CD4-positive, alpha-beta T cell (primary cell): ENCODE data around the gene NAPB. TPM values are rescaled to one million over a fixed set of nuclear protein-coding genes. Genes with fewer than 3 reads are reported as not detected.
A peak's percentile ranks its signal among the peaks of the same experiment; 100 is the strongest.

ENCODE experiments used
- ATAC-seq: fragments of 200-7000 bp; cut with Tn5 transposase; one replicate; pipeline ENCODE4 v1.10.0; 2022; ENCODE audit warnings: mild to moderate bottlenecking; ENCODE audit not compliant: poor library complexity
- CTCF ChIA-PET: fragments of 350-600 bp; sonication (Branson Sonifier 250); formaldehyde crosslinking; loops from one replicate; lab custom pipeline; 2021; ENCODE audit warnings: antibody characterized with exemption, inconsistent platforms; lab: Charles Lee
- POLR2A ChIA-PET: fragments of 350-600 bp; sonication (Branson Sonifier 250); formaldehyde crosslinking; loops from one replicate; lab custom pipeline; 2021; ENCODE audit warnings: antibody characterized with exemption, inconsistent platforms; lab: Charles Lee
- DNase-seq, 14 experiments: peaks; one replicate each; pipeline ENCODE4 v3.0.0-alpha.2; 2013 to 2020; ENCODE audit warnings: mixed read lengths in 2 of 14
- H3K27ac ChIP-seq, 2 donors: one replicate each; pipeline versions ENCODE4 v1.5.1 to v1.7.0; 2013; ENCODE audit warnings: low read length in 2 of 2, low read depth in 1 of 2, mild to moderate bottlenecking in 1 of 2
- H3K27me3 ChIP-seq, 2 experiments: 1 replicate in 1 of 2; 2 replicates in 1 of 2; pipeline versions ENCODE4 v1.6.1 to v1.7.0; 2013; ENCODE audit warnings: low read length in 2 of 2, control low read depth in 1 of 2, mild to moderate bottlenecking in 1 of 2, moderate library complexity in 1 of 2; ENCODE audit not compliant: insufficient read depth in 2 of 2, control insufficient read depth in 1 of 2
- H3K36me3 ChIP-seq: one replicate; pipeline ENCODE4 v1.6.1; 2013; ENCODE audit warnings: low read length, control low read depth; ENCODE audit not compliant: insufficient read depth
- H3K4me1 ChIP-seq: one replicate; pipeline ENCODE4 v1.6.1; 2013; ENCODE audit warnings: low read length, control low read depth; ENCODE audit not compliant: insufficient read depth
- H3K4me3 ChIP-seq: one replicate; pipeline ENCODE4 v1.5.1; 2013; ENCODE audit warnings: mild to moderate bottlenecking, low read length, moderate library complexity
- H3K9me3 ChIP-seq, 2 experiments: 1 replicate in 1 of 2; 2 replicates in 1 of 2; pipeline versions ENCODE4 v1.6.1 to v1.7.0; 2013; ENCODE audit warnings: low read length in 2 of 2, mild to moderate bottlenecking in 2 of 2, control low read depth in 1 of 2, moderate library complexity in 1 of 2; ENCODE audit not compliant: control insufficient read depth in 1 of 2, insufficient read depth in 1 of 2
- H3K27ac Mint-ChIP-seq: one replicate; pipeline ENCODE4 v1.8.0; 2020; ENCODE audit warnings: mixed read lengths
- H3K27me3 Mint-ChIP-seq: one replicate; pipeline ENCODE4 v1.8.0; 2021; ENCODE audit warnings: mixed read lengths
- H3K36me3 Mint-ChIP-seq: one replicate; pipeline ENCODE4 v1.8.0; 2021; ENCODE audit warnings: low read depth, mixed read lengths
- H3K4me1 Mint-ChIP-seq: one replicate; pipeline ENCODE4 v1.8.0; 2021; ENCODE audit warnings: low read depth, mixed read lengths
- H3K4me3 Mint-ChIP-seq: one replicate; pipeline ENCODE4 v1.8.0; 2020; ENCODE audit warnings: mild to moderate bottlenecking, mixed read lengths
- H3K9me3 Mint-ChIP-seq: one replicate; pipeline ENCODE4 v1.8.0; 2020; ENCODE audit warnings: mixed read lengths
- intact Hi-C, 2 experiments: fragments of 100-400 bp; cut with DNase I in 1 of 2; cut with micrococcal nuclease in 1 of 2; formaldehyde crosslinking; loops; one replicate each; pipeline versions ENCODE4 v1.15.1 to v1.9.0; 2023 to 2025; cut with DNase I, micrococcal nuclease
- total RNA-seq, 174 experiments: library from RNA in 2 of 174; stranded (reverse) in 2 of 174; gene quantifications; one replicate each; pipeline ENCODE4 v1.2.3 and lab custom pipeline; 2021 to 2026
- TF ChIP-seq, protein P1 (sequence below): fragments of 200-600 bp; IDR thresholded peaks from one replicate; pipeline ENCODE4 v1.8.0; 2022; ENCODE audit warnings: antibody characterized with exemption, mild to moderate bottlenecking

NAPB gene
- total RNA-seq, 2 experiments from 2014 or later, result 7.5 to 8.9 TPM

- peaks cover 11% of the 10 kb centered on the region for H3K27me3 Mint-ChIP-seq
- Histone ChIP-seq H3K4me1 (peaks cover 17% of the 10 kb centered on the region), H3K36me3 (no peaks in the 10 kb centered on the region), H3K27me3 (no peaks in the 10 kb centered on the region), H3K9me3 (no peaks in the 10 kb centered on the region), H3K4me3 (peak overlapping the region; percentile 97), H3K27ac (peak overlapping the region; percentile 36 to 49)
- ChIA-PET CTCF (interaction anchor here (0.6 to 2.5 kb wide), 2 partner anchors 70 to 102 kb away, joined by 4 to 18 read pairs; partner anchors contain the start of gene NXT1), POLR2A (interaction anchor here (2.8 to 3.2 kb wide), 3 partner anchors 59 to 70 kb away, joined by 23 to 79 read pairs (median 36); partner anchors contain the start of genes GZF1 and NXT1)
- no peaks in the 10 kb centered on the region for H3K9me3 Mint-ChIP-seq
- TF ChIP-seq, protein P1, sequence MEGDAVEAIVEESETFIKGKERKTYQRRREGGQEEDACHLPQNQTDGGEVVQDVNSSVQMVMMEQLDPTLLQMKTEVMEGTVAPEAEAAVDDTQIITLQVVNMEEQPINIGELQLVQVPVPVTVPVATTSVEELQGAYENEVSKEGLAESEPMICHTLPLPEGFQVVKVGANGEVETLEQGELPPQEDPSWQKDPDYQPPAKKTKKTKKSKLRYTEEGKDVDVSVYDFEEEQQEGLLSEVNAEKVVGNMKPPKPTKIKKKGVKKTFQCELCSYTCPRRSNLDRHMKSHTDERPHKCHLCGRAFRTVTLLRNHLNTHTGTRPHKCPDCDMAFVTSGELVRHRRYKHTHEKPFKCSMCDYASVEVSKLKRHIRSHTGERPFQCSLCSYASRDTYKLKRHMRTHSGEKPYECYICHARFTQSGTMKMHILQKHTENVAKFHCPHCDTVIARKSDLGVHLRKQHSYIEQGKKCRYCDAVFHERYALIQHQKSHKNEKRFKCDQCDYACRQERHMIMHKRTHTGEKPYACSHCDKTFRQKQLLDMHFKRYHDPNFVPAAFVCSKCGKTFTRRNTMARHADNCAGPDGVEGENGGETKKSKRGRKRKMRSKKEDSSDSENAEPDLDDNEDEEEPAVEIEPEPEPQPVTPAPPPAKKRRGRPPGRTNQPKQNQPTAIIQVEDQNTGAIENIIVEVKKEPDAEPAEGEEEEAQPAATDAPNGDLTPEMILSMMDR, result no peak
- peaks cover 46% of the 10 kb centered on the region for H3K4me1 Mint-ChIP-seq
- DNase-seq (peak; percentile 13 to 63 (median 32)), ATAC-seq (peak; percentile 15)
- intact Hi-C loops, result loop anchor here in 1 of 2 experiments (1.0 to 10.0 kb wide), 4 partner anchors 23 to 1635 kb away; partner anchors contain the start of genes ACSS1, APMAP and GZF1
- peak overlapping the region; percentile 85 for H3K27ac Mint-ChIP-seq
- peaks cover 4% of the 10 kb centered on the region for H3K36me3 Mint-ChIP-seq
- H3K4me3 Mint-ChIP-seq, result peak overlapping the region; percentile 93
These were observed 1.0 kb downstream of the NAPB start for GRCh38 chr20:23419995-23420901.

DNA sequence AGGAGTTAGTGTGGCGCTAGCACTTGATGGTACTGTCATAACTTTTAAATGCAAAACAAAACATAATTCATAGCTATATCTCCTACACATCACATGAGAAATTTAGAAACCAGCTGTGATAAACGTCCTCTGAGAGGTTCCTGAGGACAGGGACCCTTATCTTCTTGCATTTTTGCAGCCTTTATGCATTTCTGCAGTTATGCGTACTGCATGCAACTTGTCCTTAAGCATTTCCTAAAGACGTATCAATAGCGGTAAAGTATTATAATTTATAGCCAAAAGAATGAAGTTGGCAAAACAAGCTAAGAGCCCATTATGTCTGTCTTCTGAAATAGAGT is 1.7 kb downstream of the NAPB start:
- intact Hi-C loops, result no loop called here
- H3K27me3 ChIP-seq, result no peaks in the 10 kb centered on the region
- no peak for ATAC-seq

DNA sequence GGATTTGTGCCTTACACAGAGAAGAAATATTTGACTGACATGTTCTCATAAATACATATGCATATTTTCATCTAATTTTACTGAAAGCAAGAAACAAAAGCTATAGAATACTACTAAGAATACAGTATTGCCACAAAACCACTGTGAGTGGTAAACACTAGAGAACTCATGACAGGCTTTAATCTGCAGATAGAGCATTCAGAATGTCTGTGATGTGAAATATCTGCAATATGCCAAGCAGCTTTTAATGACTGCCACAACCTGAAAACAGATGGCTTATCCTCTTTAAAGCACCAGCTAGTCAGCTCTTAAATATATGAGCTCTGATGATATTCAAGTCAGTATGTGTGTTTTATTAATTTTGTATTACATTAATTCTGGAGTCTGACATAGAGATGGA is 3.4 kb downstream of the NAPB start:
- DNase-seq (peak in 1 of 14 experiments; percentile 9), ATAC-seq (no peak)
- CTCF ChIA-PET, result interaction anchor here (0.9 kb wide), 2 partner anchors 11 to 68 kb away, joined by 3 read pairs; no protein-coding TSS in a partner anchor
- TF ChIP-seq, protein P1, result no peak
- H3K27ac Mint-ChIP-seq, result no peak overlapping the region
- H3K9me3 Mint-ChIP-seq, result no peaks in the 10 kb centered on the region
- no peak overlapping the region for H3K27ac ChIP-seq
- H3K27me3 ChIP-seq, result no peaks in the 10 kb centered on the region
- H3K4me3 Mint-ChIP-seq, result peak overlapping the region; percentile 38
- H3K9me3 ChIP-seq, result no peaks in the 10 kb centered on the region
- POLR2A ChIA-PET, result interaction anchor here (0.7 to 2.2 kb wide), 2 partner anchors 57 to 68 kb away, joined by 3 to 7 read pairs; no protein-coding TSS in a partner anchor
- no peaks in the 10 kb centered on the region for H3K36me3 ChIP-seq
- H3K36me3 Mint-ChIP-seq, result peaks cover 4% of the 10 kb centered on the region
- H3K4me3 ChIP-seq, result no peak overlapping the region
- H3K4me1 Mint-ChIP-seq, result peaks cover 55% of the 10 kb centered on the region
- intact Hi-C loops, result no loop called here
- H3K27me3 Mint-ChIP-seq, result no peaks in the 10 kb centered on the region
- peaks cover 17% of the 10 kb centered on the region for H3K4me1 ChIP-seq

More for the DNA sequence above, 1.7 kb downstream of the NAPB start:
- H3K4me1 ChIP-seq, result peaks cover 17% of the 10 kb centered on the region
- TF ChIP-seq, protein P1, result no peak
- Mint-ChIP-seq H3K36me3 (peaks cover 4% of the 10 kb centered on the region), H3K9me3 (no peaks in the 10 kb centered on the region), H3K27ac (peak overlapping the region; percentile 85), H3K27me3 (peaks cover 5% of the 10 kb centered on the region), H3K4me3 (peak overlapping the region; percentile 91), H3K4me1 (peaks cover 46% of the 10 kb centered on the region)
- H3K4me3 ChIP-seq, result peak overlapping the region; percentile 97
- POLR2A ChIA-PET, result interaction anchor here (2.8 to 3.2 kb wide), 3 partner anchors 58 to 69 kb away, joined by 23 to 79 read pairs (median 36); partner anchors contain the start of genes GZF1 and NXT1
- no peaks in the 10 kb centered on the region for H3K9me3 ChIP-seq
- DNase-seq, result no peak
- no peak overlapping the region for H3K27ac ChIP-seq
- CTCF ChIA-PET, result interaction anchor here (2.5 kb wide), 1 partner anchor 69 kb away, joined by 18 read pairs; the partner anchor contains the start of gene NXT1
- H3K36me3 ChIP-seq, result no peaks in the 10 kb centered on the region
